Pulmonary artery endothelial cell (primary cell): ENCODE data around the gene EDIL3. TPM values are rescaled to one million over a fixed set of nuclear protein-coding genes. Genes with fewer than 3 reads are reported as not detected.
"Not testable (repeated sequence)": the region's sequence is repeated elsewhere in the genome, so short reads cannot be mapped to it uniquely, and the experiment has no call there.

Source experiments
- DNase-seq: peaks from one replicate; pipeline ENCODE4 v3.0.0-alpha.2; 2011; ENCODE audit warnings: low read depth, low spot score
- total RNA-seq: library from RNA; depleted of rRNA; stranded (reverse); fragments of >200 nt; gene quantifications from 2 replicates; pipeline ENCODE4 v1.2.3, GENCODE V29; 2014

Gene EDIL3
- total RNA-seq, 1 donor from 2014 or later: 8.6 TPM

- no peak for DNase-seq
These were observed 312.3 kb downstream of the EDIL3 start for GRCh38 chr5:84072339-84072738.

DNA sequence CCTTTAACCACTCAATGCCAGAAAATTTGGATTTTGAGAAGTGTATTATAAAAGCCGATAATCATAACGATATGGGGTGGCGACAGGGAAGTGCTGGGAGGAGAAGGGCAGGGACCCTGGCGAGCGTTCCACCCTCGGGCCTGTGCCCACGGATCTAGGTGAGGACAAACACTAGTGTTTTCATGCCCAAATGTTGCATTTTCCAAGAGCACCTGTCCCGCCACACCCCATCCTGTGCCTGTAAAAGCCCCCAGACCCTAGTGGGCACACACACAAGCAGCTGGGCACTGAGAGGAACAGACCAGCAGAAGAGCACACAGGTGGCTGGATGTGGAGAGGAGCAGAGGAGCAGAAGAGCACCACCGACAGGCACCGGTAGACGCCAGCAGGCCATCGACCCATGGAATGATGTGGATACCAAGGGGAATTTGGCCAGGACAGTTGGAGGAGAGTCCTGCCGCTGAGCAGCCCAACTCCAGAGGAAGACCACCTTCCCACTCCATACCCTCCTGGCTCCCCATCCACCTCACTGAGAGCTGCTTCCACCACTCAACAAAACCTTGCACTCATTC is 315.0 kb downstream of the EDIL3 start:
- DNase-seq: no peak

GRCh38 chr5:84063041-84063440 is 321.6 kb downstream of the EDIL3 start:
- no peak for DNase-seq

GRCh38 chr5:84059672-84060071 is 325.0 kb downstream of the EDIL3 start:
- no peak for DNase-seq

- no peak for DNase-seq
These were observed 326.1 kb downstream of the EDIL3 start for GRCh38 chr5:84058561-84058960.

GRCh38 chr5:84057211-84057610 is 327.5 kb downstream of the EDIL3 start:
- DNase-seq: no peak

- no peak for DNase-seq
These were observed 338.7 kb downstream of the EDIL3 start for GRCh38 chr5:84045964-84046363.

DNA sequence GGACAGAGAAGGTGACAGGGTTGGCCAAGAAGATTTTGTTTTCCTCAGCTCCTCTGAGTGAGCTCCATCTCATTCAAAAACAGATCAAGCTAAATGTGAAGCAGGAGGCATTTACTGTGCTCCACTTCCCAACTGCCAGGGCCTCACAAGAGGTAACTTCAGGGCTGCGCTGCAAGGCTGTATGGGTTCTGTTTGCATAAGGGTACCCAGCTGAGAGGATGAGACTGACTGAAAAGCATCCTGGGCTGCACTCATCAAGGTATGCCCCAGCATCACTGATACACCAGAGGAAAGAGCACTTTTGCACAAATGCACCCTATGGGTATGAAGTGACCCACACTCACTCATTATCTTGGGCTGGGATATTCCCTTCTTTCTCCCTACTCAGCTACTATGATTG is 347.8 kb downstream of the EDIL3 start:
- no peak for DNase-seq

GRCh38 chr5:84032324-84032723 is 352.4 kb downstream of the EDIL3 start:
- no peak for DNase-seq

GRCh38 chr5:84028093-84028492 is 356.6 kb downstream of the EDIL3 start:
- DNase-seq: peak; percentile 5

GRCh38 chr5:84018521-84018920 is 366.2 kb downstream of the EDIL3 start:
- not testable (repeated sequence) for DNase-seq

- no peak for DNase-seq
These were observed 367.0 kb downstream of the EDIL3 start for GRCh38 chr5:84017523-84018172.

DNA sequence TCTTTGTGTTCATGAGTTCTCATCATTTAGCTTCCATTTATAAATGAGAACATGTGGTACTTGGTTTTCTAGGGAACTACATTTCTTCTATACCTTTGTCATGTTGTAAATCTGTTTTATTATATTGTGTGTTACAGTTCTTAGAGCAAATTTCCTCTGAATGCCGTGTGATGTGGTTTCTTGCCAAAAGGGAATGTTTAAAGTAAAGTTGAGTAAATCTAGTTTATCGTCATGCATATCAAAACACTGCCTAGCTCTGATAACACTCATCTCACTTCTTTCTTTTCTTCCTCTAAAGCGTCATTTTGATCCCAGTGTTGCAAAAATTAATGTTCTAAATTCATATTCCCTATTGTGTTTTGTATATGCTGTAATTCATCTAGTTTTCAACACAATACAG is 368.6 kb downstream of the EDIL3 start:
- no peak for DNase-seq

- no peak for DNase-seq
These were observed 369.7 kb downstream of the EDIL3 start for GRCh38 chr5:84014966-84015365.

- no peak for DNase-seq
These were observed 390.9 kb downstream of the EDIL3 start for GRCh38 chr5:83993803-83994202.

- DNase-seq: no peak
These were observed 393.0 kb downstream of the EDIL3 start for GRCh38 chr5:83991566-83992224.

DNA sequence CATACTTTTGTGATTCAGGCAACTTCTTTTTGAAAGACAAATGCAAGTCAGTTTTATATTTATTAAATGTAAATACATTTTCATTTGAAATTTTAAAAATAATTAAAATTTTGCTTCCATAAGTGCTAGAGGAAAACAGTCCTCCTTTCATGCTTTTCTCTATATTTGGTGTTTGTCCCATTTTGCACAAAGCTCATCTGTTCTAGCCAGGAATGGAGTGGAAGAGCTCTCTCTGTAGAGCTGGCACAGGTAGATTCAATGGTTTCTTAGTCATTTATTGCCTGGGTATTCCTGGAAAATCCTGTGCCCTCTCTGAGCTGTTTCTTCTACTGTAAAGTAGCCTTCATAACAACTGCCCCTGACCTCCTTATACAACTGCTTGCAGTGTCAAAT is 396.4 kb downstream of the EDIL3 start:
- DNase-seq: no peak

DNA sequence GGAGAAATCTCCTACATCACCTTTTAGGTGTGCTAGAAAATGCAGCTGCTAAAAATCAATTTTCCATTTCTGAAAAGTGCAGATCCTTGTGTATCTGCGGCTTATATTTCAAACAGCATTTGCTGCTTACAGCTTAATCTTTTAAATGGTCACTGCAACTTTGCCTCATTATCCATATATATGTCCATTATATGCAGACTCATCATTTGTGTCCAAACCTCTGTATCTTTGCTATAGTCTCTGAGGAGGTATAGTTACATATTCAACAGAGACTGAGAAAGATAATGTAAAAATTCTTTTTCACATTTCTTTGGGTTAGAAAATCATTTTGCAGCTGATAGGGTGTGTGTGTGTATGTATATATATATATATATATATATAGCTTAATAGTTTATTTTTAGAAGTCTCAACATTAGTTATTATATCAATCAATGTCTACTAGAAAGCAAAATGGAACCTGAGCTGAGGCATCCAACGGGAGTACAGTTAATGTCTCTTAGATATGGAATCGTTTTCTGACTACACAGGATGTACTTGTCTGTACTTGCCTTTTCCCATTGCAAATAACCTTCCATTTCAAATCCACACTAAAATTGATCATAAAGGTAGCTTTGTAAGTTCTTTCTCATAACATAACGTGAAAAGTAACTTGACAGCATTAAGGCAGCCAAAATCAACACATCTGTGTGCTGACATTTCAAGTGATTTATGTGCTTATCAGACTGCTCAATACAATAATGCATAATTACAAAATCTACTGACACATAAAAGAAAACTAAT is 397.0 kb downstream of the EDIL3 start:
- DNase-seq: no peak

- no peak for DNase-seq
These were observed 400.8 kb downstream of the EDIL3 start for GRCh38 chr5:83983852-83984251.

- no peak for DNase-seq
These were observed 410.5 kb downstream of the EDIL3 start for GRCh38 chr5:83973925-83974815.

GRCh38 chr5:83972909-83973308 is 411.8 kb downstream of the EDIL3 start:
- DNase-seq: no peak
